HEK293 (cell line): ENCODE results near the gene PRX.

Source experiments
- GLI2 ChIP-seq: fragments of 450-650 bp; formaldehyde crosslinking; IDR thresholded peaks from 2 replicates; pipeline ENCODE4; 2017; ENCODE audit warnings: missing biosample characterization, missing genetic modification characterization, low read depth, borderline replicate concordance
- HIC1 ChIP-seq: fragments of 450-650 bp; formaldehyde crosslinking; IDR thresholded peaks from 2 replicates; pipeline ENCODE4 v1.5.1; 2016; ENCODE audit warnings: missing biosample characterization, missing genetic modification characterization
- HOXC10 ChIP-seq: sonication (generic); formaldehyde crosslinking; IDR thresholded peaks from 2 replicates; pipeline ENCODE4 v1.8.1; 2023; ENCODE audit warnings: mild to moderate bottlenecking, missing genetic modification reagents
- PRDM10 ChIP-seq: fragments of 450-650 bp; formaldehyde crosslinking; IDR thresholded peaks from 2 replicates; pipeline ENCODE4 v1.5.1; 2016; ENCODE audit warnings: missing biosample characterization, missing genetic modification characterization
- PRDM2 ChIP-seq: fragments of 450-650 bp; formaldehyde crosslinking; IDR thresholded peaks from 2 replicates; pipeline ENCODE4 v1.5.1; 2016; ENCODE audit warnings: missing biosample characterization, missing genetic modification characterization, borderline replicate concordance
- SCRT2 ChIP-seq: fragments of 450-650 bp; formaldehyde crosslinking; IDR thresholded peaks from 2 replicates; pipeline ENCODE4 v1.5.1; 2016; ENCODE audit warnings: missing biosample characterization, missing genetic modification characterization
- SP2 ChIP-seq: fragments of 450-650 bp; formaldehyde crosslinking; IDR thresholded peaks from 2 replicates; pipeline ENCODE4 v1.5.1; 2016; ENCODE audit warnings: missing biosample characterization, missing genetic modification characterization
- SP7 ChIP-seq: fragments of 450-650 bp; formaldehyde crosslinking; IDR thresholded peaks from 2 replicates; pipeline ENCODE4 v1.5.1; 2016; ENCODE audit warnings: missing biosample characterization, missing genetic modification characterization
- ZBTB7A ChIP-seq: fragments of 450-650 bp; formaldehyde crosslinking; IDR thresholded peaks from 2 replicates; pipeline ENCODE4 v1.5.1; 2016; ENCODE audit warnings: low read depth, missing biosample characterization, missing genetic modification characterization
- ZBTB8A ChIP-seq: fragments of 450-650 bp; formaldehyde crosslinking; IDR thresholded peaks from 2 replicates; pipeline ENCODE4 v1.5.1; 2016; ENCODE audit warnings: missing biosample characterization, missing genetic modification characterization
- ZFP37 ChIP-seq: fragments of 450-650 bp; formaldehyde crosslinking; IDR thresholded peaks from 2 replicates; pipeline ENCODE4 v1.5.1; 2016; ENCODE audit warnings: missing biosample characterization, missing genetic modification characterization
- ZIC2 ChIP-seq: fragments of 450-650 bp; formaldehyde crosslinking; IDR thresholded peaks from 2 replicates; pipeline ENCODE4 v1.5.1; 2016; ENCODE audit warnings: missing biosample characterization, missing genetic modification characterization
- ZNF148 ChIP-seq: fragments of 450-650 bp; formaldehyde crosslinking; IDR thresholded peaks from 2 replicates; pipeline ENCODE4 v1.5.0; 2017; ENCODE audit warnings: missing biosample characterization, missing genetic modification characterization, borderline replicate concordance
- ZNF155 ChIP-seq: fragments of 450-650 bp; formaldehyde crosslinking; IDR thresholded peaks from 2 replicates; pipeline ENCODE4 v1.5.1; 2016; ENCODE audit warnings: missing biosample characterization, missing genetic modification characterization
- ZNF23 ChIP-seq: fragments of 450-650 bp; formaldehyde crosslinking; IDR thresholded peaks from 2 replicates; pipeline ENCODE4 v1.5.1; 2016; ENCODE audit warnings: missing biosample characterization, missing genetic modification characterization, borderline replicate concordance
- ZNF248 ChIP-seq: fragments of 450-650 bp; formaldehyde crosslinking; IDR thresholded peaks from 2 replicates; pipeline ENCODE4 v1.5.1; 2017; ENCODE audit warnings: missing biosample characterization, missing genetic modification characterization
- ZNF266 ChIP-seq: fragments of 450-650 bp; formaldehyde crosslinking; IDR thresholded peaks from 2 replicates; pipeline ENCODE4 v1.5.1; 2016; ENCODE audit warnings: missing biosample characterization, missing genetic modification characterization, low read depth
- ZNF404 ChIP-seq: fragments of 450-650 bp; formaldehyde crosslinking; IDR thresholded peaks from 2 replicates; pipeline ENCODE4 v1.5.1; 2017; ENCODE audit warnings: missing biosample characterization, missing genetic modification characterization
- ZNF416 ChIP-seq: fragments of 450-650 bp; formaldehyde crosslinking; IDR thresholded peaks from 2 replicates; pipeline ENCODE4 v1.5.1; 2016; ENCODE audit warnings: missing biosample characterization, missing genetic modification characterization
- ZNF501 ChIP-seq: fragments of 450-650 bp; formaldehyde crosslinking; IDR thresholded peaks from 2 replicates; pipeline ENCODE4 v1.5.1; 2016; ENCODE audit warnings: missing biosample characterization, missing genetic modification characterization
- ZNF513 ChIP-seq: fragments of 450-650 bp; IDR thresholded peaks from 2 replicates; pipeline ENCODE4 v1.5.1; 2018; ENCODE audit warnings: missing biosample characterization, missing genetic modification characterization
- ZNF529 ChIP-seq: fragments of 450-650 bp; formaldehyde crosslinking; IDR thresholded peaks from 2 replicates; pipeline ENCODE4 v1.5.1; 2017; ENCODE audit warnings: missing genetic modification characterization, missing biosample characterization; ENCODE audit not compliant: insufficient replicate concordance
- ZNF549 ChIP-seq: fragments of 450-650 bp; IDR thresholded peaks from 2 replicates; pipeline ENCODE4 v1.5.1; 2018; ENCODE audit warnings: missing biosample characterization, missing genetic modification characterization, mild to moderate bottlenecking, inconsistent platforms, moderate library complexity
- ZNF664 ChIP-seq: fragments of 450-650 bp; formaldehyde crosslinking; IDR thresholded peaks from 2 replicates; pipeline ENCODE4 v1.5.1; 2016; ENCODE audit warnings: missing biosample characterization, missing genetic modification characterization
- ZNF785 ChIP-seq: fragments of 450-650 bp; formaldehyde crosslinking; IDR thresholded peaks from 2 replicates; pipeline ENCODE4 v1.5.1; 2016; ENCODE audit warnings: missing biosample characterization, missing genetic modification characterization
- ZNF792 ChIP-seq: fragments of 450-650 bp; formaldehyde crosslinking; IDR thresholded peaks from 2 replicates; pipeline ENCODE4 v1.5.1; 2016; ENCODE audit warnings: missing biosample characterization, missing genetic modification characterization

Gene PRX

GRCh38 chr19:40358773-40359172 is 54.4 kb downstream of the PRX start (continued):
- TF ChIP-seq ZNF155 (tag by site-specific recombination) (no peak), ZBTB7A (tag by site-specific recombination) (no peak), ZIC2 (tag by site-specific recombination) (peak; percentile 56), GLI2 (tag by site-specific recombination) (no peak), ZNF148 (no peak), ZNF416 (tag by site-specific recombination) (no peak), SP7 (tag by site-specific recombination) (no peak), SP2 (tag by site-specific recombination) (peak; percentile 20; the same call in 1 of the 2 replicates), HIC1 (tag by site-specific recombination) (no peak), ZBTB8A (no peak), ZNF792 (no peak), PRDM10 (peak; percentile 81), ZNF785 (no peak), ZNF266 (tag by site-specific recombination) (no peak), ZNF549 (no peak), ZNF404 (tag by site-specific recombination) (no peak), ZNF23 (tag by site-specific recombination) (no peak), ZNF513 (tag by site-specific recombination) (no peak), ZNF248 (no peak), SCRT2 (tag by site-specific recombination) (no peak), ZFP37 (tag by site-specific recombination) (no peak), ZNF529 (tag by site-specific recombination) (no peak), ZNF501 (tag by site-specific recombination) (no peak), PRDM2 (tag by site-specific recombination) (no peak), ZNF664 (tag by site-specific recombination) (no peak), HOXC10 (CRISPR knock-in tag) (no peak)
